GM10266 (cell line): ENCODE measurements around the gene ZW10.

Experiments used
- DNase-seq: peaks from one replicate; pipeline ENCODE4 v3.0.0; 2012; ENCODE audit errors: extremely low spot score
- TF ChIP-seq, protein P1 (sequence below): IDR thresholded peaks from 2 replicates; pipeline ENCODE4 v1.5.1; 2012; ENCODE audit warnings: mild to moderate bottlenecking, low read depth; ENCODE audit not compliant: control insufficient read depth, insufficient read depth; ENCODE audit errors: missing control alignments

Gene ZW10

DNA sequence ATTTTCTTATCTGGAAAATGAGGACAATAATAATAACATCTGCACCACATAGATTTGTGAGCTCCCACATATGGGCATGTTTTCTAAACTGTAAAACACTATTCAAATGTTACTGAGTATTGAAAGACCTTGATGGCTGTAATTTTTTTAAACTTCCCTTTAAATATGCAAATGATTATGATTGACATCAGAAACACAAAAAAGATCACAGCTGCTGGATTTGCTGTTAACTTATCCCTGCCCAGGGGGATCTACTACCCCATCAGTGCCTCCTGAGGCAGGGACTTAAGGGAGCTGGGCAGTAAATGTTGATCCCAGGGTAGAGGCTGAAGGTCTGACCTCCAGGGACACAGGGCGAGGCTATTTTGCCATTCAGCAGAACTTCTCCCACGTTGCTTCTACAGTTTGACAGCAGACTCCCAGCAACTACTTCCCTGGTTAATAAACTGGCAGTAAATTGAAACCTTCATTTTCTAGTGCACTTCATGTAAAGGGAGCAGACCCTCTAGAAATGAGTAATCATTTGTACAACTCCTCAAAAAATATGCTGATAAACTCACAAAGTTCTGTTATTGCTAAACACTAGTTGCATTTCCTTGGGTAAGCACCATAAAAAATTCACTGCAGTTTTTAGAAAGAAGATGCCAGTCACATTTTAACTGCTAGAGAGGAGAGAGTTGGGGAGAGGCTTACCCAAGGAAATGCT is 87.7 kb downstream of the ZW10 start:
- TF ChIP-seq, protein P1, sequence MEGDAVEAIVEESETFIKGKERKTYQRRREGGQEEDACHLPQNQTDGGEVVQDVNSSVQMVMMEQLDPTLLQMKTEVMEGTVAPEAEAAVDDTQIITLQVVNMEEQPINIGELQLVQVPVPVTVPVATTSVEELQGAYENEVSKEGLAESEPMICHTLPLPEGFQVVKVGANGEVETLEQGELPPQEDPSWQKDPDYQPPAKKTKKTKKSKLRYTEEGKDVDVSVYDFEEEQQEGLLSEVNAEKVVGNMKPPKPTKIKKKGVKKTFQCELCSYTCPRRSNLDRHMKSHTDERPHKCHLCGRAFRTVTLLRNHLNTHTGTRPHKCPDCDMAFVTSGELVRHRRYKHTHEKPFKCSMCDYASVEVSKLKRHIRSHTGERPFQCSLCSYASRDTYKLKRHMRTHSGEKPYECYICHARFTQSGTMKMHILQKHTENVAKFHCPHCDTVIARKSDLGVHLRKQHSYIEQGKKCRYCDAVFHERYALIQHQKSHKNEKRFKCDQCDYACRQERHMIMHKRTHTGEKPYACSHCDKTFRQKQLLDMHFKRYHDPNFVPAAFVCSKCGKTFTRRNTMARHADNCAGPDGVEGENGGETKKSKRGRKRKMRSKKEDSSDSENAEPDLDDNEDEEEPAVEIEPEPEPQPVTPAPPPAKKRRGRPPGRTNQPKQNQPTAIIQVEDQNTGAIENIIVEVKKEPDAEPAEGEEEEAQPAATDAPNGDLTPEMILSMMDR = no peak
- no peak for DNase-seq

DNA sequence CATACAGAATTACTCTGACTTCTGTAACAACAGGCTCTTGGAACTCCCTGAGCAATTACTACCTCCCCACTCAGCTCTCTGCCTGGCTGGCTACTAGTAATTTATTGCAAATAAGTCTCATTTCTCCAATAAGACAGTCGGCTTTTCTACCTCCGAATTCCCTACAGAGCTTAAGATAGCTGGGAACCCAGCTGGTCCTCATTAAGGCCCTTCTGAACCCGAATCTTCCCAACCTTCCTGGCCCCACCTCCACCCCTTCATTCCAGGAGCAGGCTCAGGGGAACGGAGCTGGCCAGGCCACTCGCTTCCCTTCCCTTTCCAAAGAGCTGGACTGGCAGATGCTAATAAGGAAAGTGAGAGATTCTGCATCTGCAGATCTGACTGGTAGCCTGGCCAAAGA is 89.0 kb downstream of the ZW10 start:
- TF ChIP-seq, protein P1 = no peak
- no peak for DNase-seq

DNA sequence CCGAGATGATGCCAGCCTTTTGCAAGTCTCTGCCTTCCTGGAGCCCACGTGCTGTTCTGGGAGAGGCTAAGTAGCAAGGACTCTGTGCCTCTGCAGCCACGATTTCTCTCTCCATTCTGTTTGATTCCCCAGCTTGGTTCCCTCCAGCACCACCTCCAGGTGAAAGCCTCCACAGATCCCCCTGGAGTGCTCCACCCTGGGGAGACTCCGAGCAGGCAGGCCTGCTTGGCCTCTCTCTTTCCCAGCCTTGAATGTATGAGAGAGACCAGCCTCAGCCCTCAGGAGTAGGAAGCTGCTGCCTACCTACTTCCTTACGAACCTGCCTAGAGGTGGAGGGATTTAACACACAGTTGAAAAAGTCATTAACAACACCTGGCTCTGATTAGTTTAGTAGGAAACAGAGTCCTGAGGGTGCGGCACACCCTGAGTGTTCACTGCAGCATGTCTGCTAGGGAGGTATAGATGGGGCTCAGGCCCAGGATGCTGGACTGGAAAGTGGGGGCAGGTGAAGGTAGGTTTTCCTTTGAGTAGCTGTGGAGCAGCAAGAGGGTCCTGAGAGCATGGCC is 89.9 kb downstream of the ZW10 start:
- no peak for DNase-seq
- TF ChIP-seq, protein P1 = no peak
